ENCODE results near the gene LSR. TPM values are rescaled to one million over a fixed set of nuclear protein-coding genes. Genes with fewer than 3 reads are reported as not detected.

LSR gene
- total and polyA plus RNA-seq, 2 of the 4 experiments (the other 2 are of a cell fraction), result 0.18 to 0.44 TPM

GRCh38 chr19:35308910-35309309 lies 60.1 kb downstream of the LSR start:
- H3K27ac ChIP-seq (ENCODE audit: insufficient read depth, low read length), result no peak overlapping the region
- no peak overlapping the region for H4K8ac ChIP-seq (ENCODE audit: low read depth in 2 of 2, low read length in 2 of 2)
- 40% methylated on average over 3 of the region's 7 CpGs; no CpG with 5 or more reads in 1 of the 2 experiments for WGBS, 2 experiments (ENCODE audit: extremely low coverage in 2 of 2, insufficient read length in 1 of 2)
- no peak overlapping the region for H3K9ac ChIP-seq (ENCODE audit: low read depth, low read length)
- DNase-seq (no peak), ATAC-seq (ENCODE audit: low read depth) (no peak)
- H3K23ac ChIP-seq (ENCODE audit: low read depth, low read length), result no peak overlapping the region
- no peak overlapping the region for H2BK15ac ChIP-seq (ENCODE audit: low read depth, low read length)
- H3K36me3 ChIP-seq (ENCODE audit: control insufficient read depth, insufficient read depth, low read length), result no peaks in the 10 kb centered on the region
- no peak overlapping the region for H3K18ac ChIP-seq (ENCODE audit: low read depth, low read length)
- no peak overlapping the region for H2AFZ ChIP-seq (replicated peaks; ENCODE audit: low read length, poor library complexity)
- H2AK9ac ChIP-seq (replicated peaks; ENCODE audit: low read depth, low read length, poor library complexity), result no peak overlapping the region
- no peak overlapping the region for H3K14ac ChIP-seq (replicated peaks; ENCODE audit: low read depth, low read length)
- TF ChIP-seq RFX5 (IDR thresholded peaks at IDR 0.05; ENCODE audit: low read depth, low read length) (no peak), BHLHE40 (IDR thresholded peaks at IDR 0.05; ENCODE audit: low read depth, low read length) (no peak), CEBPB (IDR thresholded peaks at IDR 0.05; ENCODE audit: low read depth, low read length) (no peak), FOS (IDR thresholded peaks at IDR 0.05; ENCODE audit: low read depth, low read length) (no peak), MXI1 (IDR thresholded peaks at IDR 0.05; ENCODE audit: borderline replicate concordance, low read depth, low read length) (no peak), MAFK (IDR thresholded peaks at IDR 0.05; ENCODE audit: low read depth, low read length) (no peak), NFE2L2 (IDR thresholded peaks at IDR 0.05; ENCODE audit: low read depth, low read length) (no peak), RAD21 (IDR thresholded peaks at IDR 0.05; ENCODE audit: low read length) (no peak), POLR2A (IDR thresholded peaks at IDR 0.05; ENCODE audit: low read depth, low read length) (no peak), CTCF (conservative IDR thresholded peaks at IDR 0.05; ENCODE audit: low read depth, low read length) (no peak), MAZ (IDR thresholded peaks at IDR 0.05; ENCODE audit: borderline replicate concordance, low read depth, low read length) (no peak), RCOR1 (IDR thresholded peaks at IDR 0.05; ENCODE audit: insufficient replicate concordance, low read length) (no peak), CHD1 (IDR thresholded peaks at IDR 0.05; ENCODE audit: low read depth, low read length) (no peak)
- TF ChIP-seq, protein P1, sequence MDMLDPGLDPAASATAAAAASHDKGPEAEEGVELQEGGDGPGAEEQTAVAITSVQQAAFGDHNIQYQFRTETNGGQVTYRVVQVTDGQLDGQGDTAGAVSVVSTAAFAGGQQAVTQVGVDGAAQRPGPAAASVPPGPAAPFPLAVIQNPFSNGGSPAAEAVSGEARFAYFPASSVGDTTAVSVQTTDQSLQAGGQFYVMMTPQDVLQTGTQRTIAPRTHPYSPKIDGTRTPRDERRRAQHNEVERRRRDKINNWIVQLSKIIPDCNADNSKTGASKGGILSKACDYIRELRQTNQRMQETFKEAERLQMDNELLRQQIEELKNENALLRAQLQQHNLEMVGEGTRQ (IDR thresholded peaks at IDR 0.05; ENCODE audit: low read depth, low read length), result no peak
- TF ChIP-seq, protein P2, sequence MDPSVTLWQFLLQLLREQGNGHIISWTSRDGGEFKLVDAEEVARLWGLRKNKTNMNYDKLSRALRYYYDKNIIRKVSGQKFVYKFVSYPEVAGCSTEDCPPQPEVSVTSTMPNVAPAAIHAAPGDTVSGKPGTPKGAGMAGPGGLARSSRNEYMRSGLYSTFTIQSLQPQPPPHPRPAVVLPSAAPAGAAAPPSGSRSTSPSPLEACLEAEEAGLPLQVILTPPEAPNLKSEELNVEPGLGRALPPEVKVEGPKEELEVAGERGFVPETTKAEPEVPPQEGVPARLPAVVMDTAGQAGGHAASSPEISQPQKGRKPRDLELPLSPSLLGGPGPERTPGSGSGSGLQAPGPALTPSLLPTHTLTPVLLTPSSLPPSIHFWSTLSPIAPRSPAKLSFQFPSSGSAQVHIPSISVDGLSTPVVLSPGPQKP (IDR thresholded peaks at IDR 0.05; ENCODE audit: borderline replicate concordance, low read depth, low read length), result no peak
- H3K9me3 ChIP-seq (ENCODE audit: control insufficient read depth, insufficient read depth, low read length), result no peaks in the 10 kb centered on the region
- no peak overlapping the region for H3K4me2 ChIP-seq (ENCODE audit: low read depth, low read length)
- no peak overlapping the region for H2AK5ac ChIP-seq (ENCODE audit: low read depth, low read length)
- no peak overlapping the region for H2BK120ac ChIP-seq (ENCODE audit: low read depth, low read length)
- H4K20me1 ChIP-seq (ENCODE audit: insufficient read depth, low read length), result no peaks in the 10 kb centered on the region
- no peak overlapping the region for H2BK5ac ChIP-seq (ENCODE audit: low read depth, low read length, poor library complexity, severe bottlenecking)
- in situ Hi-C loops (cut with MboI; ENCODE audit: low sequenced_read_pairs), result no loop called here
- dilution Hi-C loops (cut with HindIII; ENCODE audit: low sequenced_read_pairs, unreplicated experiment), result no loop called here
- no peak overlapping the region for H3K4ac ChIP-seq (ENCODE audit: low read depth, low read length)
- no peak overlapping the region for H2BK20ac ChIP-seq (ENCODE audit: low read depth, low read length)
- no TSS peak for BruUV-seq (replicated peaks)
- intact Hi-C loops (cut with micrococcal nuclease), result no loop called here
- CTCF ChIA-PET, result no interaction called here
- no peaks in the 10 kb centered on the region for H3K79me1 ChIP-seq (ENCODE audit: low read depth in 1 of 2, low read length in 2 of 2)
- POLR2A ChIA-PET (ENCODE audit: unreplicated experiment), result no interaction called here
- H3K4me1 ChIP-seq (ENCODE audit: control insufficient read depth, insufficient read depth, low read length), result no peaks in the 10 kb centered on the region
- no peak overlapping the region for H3K4me3 ChIP-seq (ENCODE audit: insufficient read depth, low read depth, low read length)
- no peak overlapping the region for H3K56ac ChIP-seq (ENCODE audit: extremely low read depth, insufficient read depth, low read length)
- no peak overlapping the region for H4K91ac ChIP-seq (ENCODE audit: insufficient read depth, low read depth, low read length)
- H3K9me1 ChIP-seq (ENCODE audit: insufficient read depth, low read length), result no peaks in the 10 kb centered on the region
- H4K5ac ChIP-seq (ENCODE audit: low read depth, low read length), result no peak overlapping the region
- no peaks in the 10 kb centered on the region; the same call in 1 of the 2 replicates for H3K27me3 ChIP-seq (ENCODE audit: control insufficient read depth, insufficient read depth, low read length)

Measured in IMR-90 (cell line).